GM12801 (cell line): ENCODE results near the gene GNAI3.

Source experiments
- CTCF ChIP-seq: IDR thresholded peaks from one replicate; pipeline ENCODE4 v1.5.1; 2011; ENCODE audit warnings: control low read depth; ENCODE audit not compliant: insufficient read length; ENCODE audit errors: extremely low read depth

The GNAI3 gene

GRCh38 chr1:109592916-109593315, 44.5 kb downstream of the GNAI3 start:
- TF ChIP-seq CTCF: no peak

- no peak for TF ChIP-seq CTCF
Observed at GRCh38 chr1:109595531-109595930, 47.1 kb downstream of the GNAI3 start.

- no peak for TF ChIP-seq CTCF
Observed at GRCh38 chr1:109598156-109598555, 49.7 kb downstream of the GNAI3 start.

- TF ChIP-seq CTCF: no peak
Observed at GRCh38 chr1:109598655-109599054, 50.2 kb downstream of the GNAI3 start.

DNA sequence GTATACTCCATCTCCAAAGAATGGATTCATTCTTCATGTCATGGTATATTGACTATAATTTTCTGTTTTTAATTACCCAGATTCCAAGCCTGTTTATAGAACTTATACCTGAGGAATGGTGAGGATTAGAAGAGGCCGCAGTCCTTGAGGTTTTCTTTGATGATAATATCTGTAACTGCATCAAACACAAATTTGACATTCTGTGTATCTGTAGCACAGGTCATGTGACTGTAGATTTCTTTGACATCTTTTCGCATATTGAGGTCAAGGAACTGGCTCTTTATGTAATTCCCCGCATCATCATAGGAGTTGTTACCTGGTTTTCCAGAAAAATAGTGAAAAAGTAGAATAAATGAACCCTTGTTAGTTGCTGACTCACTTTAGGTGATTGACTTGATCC, 54.8 kb downstream of the GNAI3 start:
- no peak for TF ChIP-seq CTCF

GRCh38 chr1:109605381-109605780, 57.0 kb downstream of the GNAI3 start:
- no peak for TF ChIP-seq CTCF

DNA sequence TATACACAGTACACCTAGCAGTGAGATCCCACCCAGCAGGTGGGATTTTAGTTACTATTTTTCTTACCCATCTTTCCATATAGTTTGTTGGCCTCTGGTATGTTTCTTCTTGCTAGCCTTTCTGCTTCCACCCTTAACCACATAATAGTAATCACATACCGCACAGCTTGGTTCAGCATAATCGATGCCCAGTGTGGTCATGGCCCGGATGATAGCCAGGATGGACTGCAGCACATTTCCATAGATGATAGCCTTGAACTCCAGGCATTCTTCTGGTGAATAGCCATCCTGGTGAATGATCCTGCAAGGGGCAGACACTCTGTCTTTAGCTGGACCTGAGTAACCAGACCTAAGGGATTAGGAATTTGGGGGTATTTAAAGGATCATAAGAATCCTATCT, 61.5 kb downstream of the GNAI3 start:
- TF ChIP-seq CTCF: no peak

- no peak for TF ChIP-seq CTCF
Observed at GRCh38 chr1:109610609-109611307, 62.3 kb downstream of the GNAI3 start.
